Measurements from ENCODE around the gene ANKRD50.

GRCh38 chr4:124717101-124717500 lies 4.6 kb upstream of the ANKRD50 start:
- TF ChIP-seq CTCF (IDR thresholded peaks at IDR 0.05) (no peak), EP300 (IDR thresholded peaks at IDR 0.05) (no peak)

Data from suprapubic skin (tissue), 3 donors.